ENCODE data around the gene TPRN. TPM values are rescaled to one million over a fixed set of nuclear protein-coding genes. Genes with fewer than 3 reads are reported as not detected.
A peak's percentile ranks its signal among the peaks of the same experiment; 100 is the strongest.

The TPRN gene
- polyA plus RNA-seq, 4 donors: 34.1 to 98.4 (median 65.9) TPM

DNA sequence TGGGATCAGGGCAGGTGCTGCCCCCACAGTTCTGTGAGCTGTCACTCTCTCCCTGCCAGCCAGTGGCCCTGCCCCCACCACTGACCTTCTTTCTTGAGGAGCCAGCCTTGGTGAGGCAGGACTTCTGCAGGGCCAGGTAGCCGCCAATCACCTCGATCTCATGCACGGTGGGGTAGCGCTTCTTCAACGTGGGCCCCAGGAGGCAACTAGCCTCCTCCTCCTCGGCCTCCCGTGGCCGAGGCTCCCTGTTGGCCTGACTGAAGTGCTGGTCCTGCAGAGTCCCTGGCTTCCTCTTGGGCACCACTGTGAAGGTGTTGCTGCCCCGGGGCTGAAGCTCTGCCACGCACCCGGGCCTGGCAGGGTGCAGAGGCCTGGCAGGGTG is 1.6 kb downstream of the TPRN start:
- DNase-seq: peak; percentile 29 to 54
- H3K4me1 ChIP-seq (ENCODE audit: control insufficient read depth in 3 of 3, insufficient read depth in 2 of 3, low read depth in 1 of 3, low read length in 2 of 3): peaks cover 0 to 61% (median 0%) of the 10 kb centered on the region in 3 donors

DNA sequence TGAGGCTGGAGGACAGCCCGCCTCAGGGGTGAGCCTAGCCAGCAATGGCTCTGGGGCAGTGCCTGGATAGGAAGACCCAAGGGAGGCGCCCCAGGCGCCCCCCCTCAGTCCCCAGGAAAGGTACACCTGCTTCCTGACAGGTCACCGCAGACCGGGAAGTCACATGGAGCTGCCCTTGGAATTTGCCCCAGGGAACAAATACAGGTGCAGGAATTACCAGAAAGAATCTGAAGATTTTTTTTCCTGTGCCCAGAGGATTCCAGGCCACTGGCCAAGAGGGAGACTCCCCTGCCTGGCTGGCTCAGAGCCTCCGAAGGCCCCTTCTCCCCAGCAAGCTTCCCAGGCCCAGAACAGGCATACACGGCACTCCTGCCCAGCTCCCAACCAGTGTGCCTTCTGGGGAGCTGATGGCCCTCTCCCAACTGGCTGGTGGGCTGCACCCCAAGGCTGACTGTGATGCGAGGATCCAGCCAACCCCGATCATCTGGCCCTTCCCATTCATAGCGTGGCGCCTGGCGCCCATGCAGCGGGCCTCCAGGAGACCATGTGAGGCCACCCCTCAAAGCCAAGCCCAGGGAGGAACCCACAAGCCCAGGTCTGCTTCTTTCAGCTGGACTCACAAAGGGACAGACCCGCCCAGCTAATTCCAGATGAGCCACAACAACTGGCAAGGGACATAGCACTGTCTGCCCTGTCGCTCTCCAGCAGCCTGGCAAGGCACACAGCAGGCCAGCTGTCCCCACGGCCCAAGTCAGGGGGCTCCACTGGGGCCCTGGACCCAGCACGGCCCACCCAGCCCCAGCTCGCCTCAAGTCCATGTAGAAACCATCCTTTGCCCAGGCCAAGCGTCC is 2.3 kb downstream of the TPRN start:
- DNase-seq (peak; percentile 85 to 95), FAIRE-seq (no peak)
- Histone ChIP-seq H3K4me3 (ENCODE audit: low read depth in 1 of 3, low read length in 3 of 3) (peak overlapping the region; percentile 63 to 95 (median 82)), H3K36me3 (ENCODE audit: control insufficient read depth in 3 of 3, insufficient read depth in 2 of 3, low read depth in 1 of 3, low read length in 3 of 3) (peaks cover 0 to 49% (median 0%) of the 10 kb centered on the region in 3 donors), H3K9me3 (ENCODE audit: control insufficient read depth in 2 of 2, insufficient read depth in 1 of 2, low read depth in 1 of 2, low read length in 1 of 2) (no peaks in the 10 kb centered on the region), H3K27ac (ENCODE audit: low read depth in 1 of 3, low read length in 2 of 3) (peak overlapping the region; percentile 83 to 99 (median 94)), H3K4me1 (ENCODE audit: control insufficient read depth in 3 of 3, insufficient read depth in 2 of 3, low read depth in 1 of 3, low read length in 2 of 3) (peaks cover 0 to 56% (median 0%) of the 10 kb centered on the region in 3 donors), H3K27me3 (ENCODE audit: control insufficient read depth in 3 of 3, insufficient read depth in 3 of 3, low read length in 3 of 3) (no peaks in the 10 kb centered on the region)
- 10 to 63% (median 43%) methylated on average over 19 of the region's 19 CpGs for WGBS, 3 donors

More for the DNA sequence above, 1.6 kb downstream of the TPRN start:
- no peaks in the 10 kb centered on the region for H3K27me3 ChIP-seq (ENCODE audit: control insufficient read depth in 3 of 3, insufficient read depth in 3 of 3, low read length in 3 of 3)
- 10 to 60% (median 54%) methylated on average over 11 of the region's 11 CpGs for WGBS, 3 donors
- no peaks in the 10 kb centered on the region for H3K9me3 ChIP-seq (ENCODE audit: control insufficient read depth in 2 of 2, insufficient read depth in 1 of 2, low read depth in 1 of 2, low read length in 1 of 2)
- peaks cover 0 to 43% (median 0%) of the 10 kb centered on the region in 3 donors for H3K36me3 ChIP-seq (ENCODE audit: control insufficient read depth in 3 of 3, insufficient read depth in 2 of 3, low read depth in 1 of 3, low read length in 3 of 3)
- peak overlapping the region; percentile 63 to 95 (median 82) for H3K4me3 ChIP-seq (ENCODE audit: low read depth in 1 of 3, low read length in 3 of 3)
- peak overlapping the region; percentile 83 to 99 (median 94) for H3K27ac ChIP-seq (ENCODE audit: low read depth in 1 of 3, low read length in 2 of 3)
- no peak for FAIRE-seq

DNA sequence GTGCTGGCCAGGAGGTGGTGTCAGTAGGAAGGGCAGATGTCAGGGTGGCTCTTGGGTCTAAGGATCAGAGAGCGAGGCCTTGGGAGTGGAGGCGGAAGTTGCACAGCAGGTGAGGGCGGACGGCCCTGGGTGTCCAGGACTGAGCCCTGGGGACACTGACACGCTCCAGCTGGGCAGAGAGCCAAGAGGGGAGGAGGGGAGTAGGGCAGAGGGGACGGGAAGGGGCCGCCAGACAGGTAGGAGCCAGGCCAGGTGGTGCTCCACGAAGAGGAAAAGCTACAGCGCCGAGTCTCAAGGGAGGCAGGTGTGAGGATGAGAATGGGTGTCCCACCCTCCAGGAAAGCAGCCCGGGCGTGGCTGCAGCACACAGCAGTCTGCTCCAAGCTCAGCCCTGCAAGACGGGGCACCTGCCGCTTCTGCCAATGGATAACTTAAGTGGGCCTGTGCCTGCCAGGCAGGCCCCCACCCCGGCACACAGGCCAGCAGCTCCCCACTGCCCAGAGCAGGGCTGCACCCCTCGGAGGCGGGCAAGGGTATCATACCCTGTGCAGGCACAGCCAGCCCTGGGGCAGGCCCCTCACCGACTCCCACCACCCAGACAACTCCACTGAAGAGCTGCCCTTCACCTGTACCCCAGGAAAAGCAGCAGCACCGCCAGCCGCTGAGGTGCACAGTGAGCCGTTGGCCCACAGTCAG is 4.9 kb downstream of the TPRN start:
- Histone ChIP-seq H3K27me3 (ENCODE audit: control insufficient read depth in 3 of 3, insufficient read depth in 3 of 3, low read length in 3 of 3) (no peaks in the 10 kb centered on the region), H3K4me3 (ENCODE audit: low read depth in 1 of 3, low read length in 3 of 3) (peak overlapping the region in 2 of 3 donors; percentile 6 to 50), H3K4me1 (ENCODE audit: control insufficient read depth in 3 of 3, insufficient read depth in 2 of 3, low read depth in 1 of 3, low read length in 2 of 3) (peaks cover 0 to 47% (median 0%) of the 10 kb centered on the region in 3 donors), H3K36me3 (ENCODE audit: control insufficient read depth in 3 of 3, insufficient read depth in 2 of 3, low read depth in 1 of 3, low read length in 3 of 3) (peaks cover 0 to 75% (median 0%) of the 10 kb centered on the region in 3 donors), H3K9me3 (ENCODE audit: control insufficient read depth in 2 of 2, insufficient read depth in 1 of 2, low read depth in 1 of 2, low read length in 1 of 2) (no peaks in the 10 kb centered on the region), H3K27ac (ENCODE audit: low read depth in 1 of 3, low read length in 2 of 3) (peak overlapping the region; percentile 74 to 99 (median 91))
- WGBS, 3 donors: 16 to 63% (median 38%) methylated on average over 20 to 21 of the region's 21 CpGs
- peak; percentile 76 to 95 for DNase-seq
- FAIRE-seq: no peak

DNA sequence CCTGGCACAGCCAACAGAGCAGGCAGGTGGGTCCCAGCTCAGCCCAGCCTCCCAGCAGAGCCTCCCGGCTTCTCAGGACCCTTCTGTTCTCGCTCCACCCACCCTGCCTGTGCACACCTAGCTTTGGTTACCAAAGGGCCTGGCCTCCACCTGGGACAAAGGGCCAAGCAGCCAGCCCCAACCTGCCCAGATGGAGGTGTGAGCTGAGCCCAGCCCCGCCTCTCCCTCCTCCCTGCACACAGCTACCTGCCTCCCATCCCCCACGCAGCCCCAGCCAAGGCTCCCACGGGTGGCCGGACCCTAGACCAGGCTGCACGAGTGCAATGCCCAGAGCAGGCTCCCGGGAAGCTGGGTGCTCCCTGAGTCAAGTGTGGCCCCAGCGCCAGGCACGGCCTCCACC is 5.6 kb downstream of the TPRN start:
- peak overlapping the region in 1 of 3 donors; percentile 35 for H3K4me3 ChIP-seq (ENCODE audit: low read depth in 1 of 3, low read length in 3 of 3)
- no peak for FAIRE-seq
- 10 to 64% (median 33%) methylated on average over 9 to 10 of the region's 10 CpGs for WGBS, 3 donors
- peak overlapping the region; percentile 74 to 99 (median 91) for H3K27ac ChIP-seq (ENCODE audit: low read depth in 1 of 3, low read length in 2 of 3)
- peak in 1 of 2 donors; percentile 87 for DNase-seq
- no peaks in the 10 kb centered on the region for H3K9me3 ChIP-seq (ENCODE audit: control insufficient read depth in 2 of 2, insufficient read depth in 1 of 2, low read depth in 1 of 2, low read length in 1 of 2)
- H3K27me3 ChIP-seq (ENCODE audit: control insufficient read depth in 3 of 3, insufficient read depth in 3 of 3, low read length in 3 of 3): no peaks in the 10 kb centered on the region
- H3K4me1 ChIP-seq (ENCODE audit: control insufficient read depth in 3 of 3, insufficient read depth in 2 of 3, low read depth in 1 of 3, low read length in 2 of 3): peaks cover under 1 to 54% (median 2%) of the 10 kb centered on the region in 3 donors
- peaks cover 0 to 82% (median 0%) of the 10 kb centered on the region in 3 donors for H3K36me3 ChIP-seq (ENCODE audit: control insufficient read depth in 3 of 3, insufficient read depth in 2 of 3, low read depth in 1 of 3, low read length in 3 of 3)

DNA sequence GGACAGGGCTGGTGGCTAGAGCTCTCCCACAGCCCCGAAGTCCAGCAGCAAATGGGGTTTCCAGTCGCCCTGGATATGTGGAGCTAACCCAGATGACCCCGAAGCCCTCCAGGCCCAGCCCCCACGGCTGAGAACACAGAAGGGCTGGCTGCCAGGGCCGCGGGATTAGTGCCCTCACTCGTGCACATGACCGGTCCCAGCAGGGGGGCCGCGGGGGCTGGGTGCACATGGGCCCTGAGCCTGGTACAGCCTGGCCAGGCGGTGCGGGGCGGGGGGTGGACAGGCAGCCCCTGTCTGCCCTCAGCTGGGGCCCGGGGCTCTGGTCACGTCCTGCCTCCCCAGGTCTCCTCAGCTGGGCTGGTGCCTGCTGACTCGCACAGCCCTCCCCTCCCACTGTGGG is 6.2 kb downstream of the TPRN start:
- DNase-seq: no peak
- Histone ChIP-seq H3K36me3 (ENCODE audit: control insufficient read depth in 3 of 3, insufficient read depth in 2 of 3, low read depth in 1 of 3, low read length in 3 of 3) (peaks cover 0 to 88% (median 0%) of the 10 kb centered on the region in 3 donors), H3K27me3 (ENCODE audit: control insufficient read depth in 3 of 3, insufficient read depth in 3 of 3, low read length in 3 of 3) (no peaks in the 10 kb centered on the region), H3K4me3 (ENCODE audit: low read depth in 1 of 3, low read length in 3 of 3) (peak overlapping the region in 1 of 3 donors; percentile 35), H3K9me3 (ENCODE audit: control insufficient read depth in 2 of 2, insufficient read depth in 1 of 2, low read depth in 1 of 2, low read length in 1 of 2) (no peaks in the 10 kb centered on the region), H3K4me1 (ENCODE audit: control insufficient read depth in 3 of 3, insufficient read depth in 2 of 3, low read depth in 1 of 3, low read length in 2 of 3) (peaks cover 3 to 59% (median 7%) of the 10 kb centered on the region in 3 donors), H3K27ac (ENCODE audit: low read depth in 1 of 3, low read length in 2 of 3) (peak overlapping the region in 1 of 3 donors; percentile 91)
- no peak for FAIRE-seq
- WGBS, 3 donors: 18 to 61% (median 49%) methylated on average over 13 to 16 of the region's 16 CpGs

DNA sequence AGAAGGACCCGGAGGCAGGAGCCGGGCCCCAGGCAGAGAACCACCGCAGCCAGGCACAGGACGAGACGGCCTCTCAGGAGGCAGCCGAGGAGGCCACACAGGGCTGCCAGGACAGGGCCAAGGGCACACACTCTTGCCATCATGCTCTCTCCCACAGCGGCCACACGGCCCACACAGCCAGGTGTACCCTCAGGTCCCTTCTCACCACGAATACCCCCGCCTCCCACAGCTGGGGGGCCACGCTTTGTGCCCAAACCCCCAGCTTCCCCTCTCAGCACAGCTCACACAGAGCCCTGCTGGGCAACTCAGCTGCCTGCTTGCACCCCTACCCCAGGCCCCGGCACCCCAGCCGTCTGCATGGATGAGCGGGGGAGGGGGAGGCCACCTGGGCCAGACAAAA is 6.8 kb downstream of the TPRN start:
- DNase-seq (no peak), FAIRE-seq (no peak)
- WGBS, 3 donors: 58 to 82% (median 78%) methylated on average over 9 to 14 of the region's 14 CpGs
- no peaks in the 10 kb centered on the region for H3K27me3 ChIP-seq (ENCODE audit: control insufficient read depth in 3 of 3, insufficient read depth in 3 of 3, low read length in 3 of 3)
- no peak overlapping the region for H3K4me3 ChIP-seq (ENCODE audit: low read depth in 1 of 3, low read length in 3 of 3)
- H3K27ac ChIP-seq (ENCODE audit: low read depth in 1 of 3, low read length in 2 of 3): no peak overlapping the region
- H3K36me3 ChIP-seq (ENCODE audit: control insufficient read depth in 3 of 3, insufficient read depth in 2 of 3, low read depth in 1 of 3, low read length in 3 of 3): peaks cover 0 to 84% (median 0%) of the 10 kb centered on the region in 3 donors
- no peaks in the 10 kb centered on the region for H3K9me3 ChIP-seq (ENCODE audit: control insufficient read depth in 2 of 2, insufficient read depth in 1 of 2, low read depth in 1 of 2, low read length in 1 of 2)
- H3K4me1 ChIP-seq (ENCODE audit: control insufficient read depth in 3 of 3, insufficient read depth in 2 of 3, low read depth in 1 of 3, low read length in 2 of 3): peaks cover 3 to 56% (median 7%) of the 10 kb centered on the region in 3 donors

DNA sequence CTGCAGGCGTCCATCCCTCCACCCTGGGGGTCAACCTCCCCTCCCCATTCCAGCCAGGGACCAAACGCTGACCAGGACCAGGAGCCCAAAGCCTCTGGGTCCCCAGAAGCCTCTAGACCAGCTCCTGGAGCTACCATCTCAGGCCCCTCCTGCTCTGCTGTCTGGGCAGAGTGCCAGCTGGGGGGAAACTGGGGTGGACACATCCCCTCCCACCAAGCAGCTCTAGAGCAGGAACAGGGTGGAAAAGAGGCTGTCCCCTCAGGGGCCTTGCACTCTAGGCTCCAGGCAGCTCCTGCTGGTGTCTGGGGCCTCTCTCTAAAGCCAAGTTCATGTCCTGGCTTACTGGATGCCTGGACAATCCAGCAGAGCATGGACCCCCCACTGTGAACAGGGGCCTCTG is 7.7 kb downstream of the TPRN start:
- Histone ChIP-seq H3K4me3 (ENCODE audit: low read depth in 1 of 3, low read length in 3 of 3) (no peak overlapping the region), H3K4me1 (ENCODE audit: control insufficient read depth in 3 of 3, insufficient read depth in 2 of 3, low read depth in 1 of 3, low read length in 2 of 3) (peaks cover 3 to 48% (median 7%) of the 10 kb centered on the region in 3 donors), H3K9me3 (ENCODE audit: control insufficient read depth in 2 of 2, insufficient read depth in 1 of 2, low read depth in 1 of 2, low read length in 1 of 2) (no peaks in the 10 kb centered on the region), H3K36me3 (ENCODE audit: control insufficient read depth in 3 of 3, insufficient read depth in 2 of 3, low read depth in 1 of 3, low read length in 3 of 3) (peaks cover 0 to 78% (median 0%) of the 10 kb centered on the region in 3 donors), H3K27ac (ENCODE audit: low read depth in 1 of 3, low read length in 2 of 3) (no peak overlapping the region), H3K27me3 (ENCODE audit: control insufficient read depth in 3 of 3, insufficient read depth in 3 of 3, low read length in 3 of 3) (no peaks in the 10 kb centered on the region)
- FAIRE-seq (no peak), DNase-seq (no peak)
- 83 to 86% (median 85%) methylated on average over 2 of the region's 2 CpGs for WGBS, 3 donors

DNA sequence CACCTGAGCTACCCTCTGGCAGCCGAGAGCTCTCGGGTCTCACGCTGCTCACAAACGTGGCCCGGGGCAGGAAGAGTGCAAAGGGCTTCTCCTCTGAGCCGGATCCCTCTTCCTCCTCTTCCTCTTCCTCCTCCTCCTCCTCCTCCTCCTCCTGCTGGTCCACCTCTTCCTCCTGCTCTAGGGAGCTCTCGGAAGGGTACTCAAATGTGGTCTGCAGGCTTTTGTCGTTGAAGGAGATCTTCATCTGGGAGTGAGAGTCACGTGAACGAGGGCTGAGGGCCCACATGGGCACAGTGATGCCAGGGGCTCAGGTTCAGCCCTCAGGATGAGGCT is 8.1 kb downstream of the TPRN start:
- Histone ChIP-seq H3K27ac (ENCODE audit: low read depth in 1 of 3, low read length in 2 of 3) (no peak overlapping the region), H3K27me3 (ENCODE audit: control insufficient read depth in 3 of 3, insufficient read depth in 3 of 3, low read length in 3 of 3) (no peaks in the 10 kb centered on the region), H3K4me3 (ENCODE audit: low read depth in 1 of 3, low read length in 3 of 3) (no peak overlapping the region), H3K9me3 (ENCODE audit: control insufficient read depth in 2 of 2, insufficient read depth in 1 of 2, low read depth in 1 of 2, low read length in 1 of 2) (no peaks in the 10 kb centered on the region), H3K4me1 (ENCODE audit: control insufficient read depth in 3 of 3, insufficient read depth in 2 of 3, low read depth in 1 of 3, low read length in 2 of 3) (peaks cover 3 to 48% (median 10%) of the 10 kb centered on the region in 3 donors), H3K36me3 (ENCODE audit: control insufficient read depth in 3 of 3, insufficient read depth in 2 of 3, low read depth in 1 of 3, low read length in 3 of 3) (peaks cover 0 to 78% (median 0%) of the 10 kb centered on the region in 3 donors)
- no peak for FAIRE-seq
- 68 to 79% (median 75%) methylated on average over 10 of the region's 10 CpGs for WGBS, 3 donors
- no peak for DNase-seq

Data from small intestine (tissue), 7 donors.